ELR (cell line): ENCODE data around the gene TAF12.
A peak's percentile ranks its signal among the peaks of the same experiment; 100 is the strongest.
"Not testable (repeated sequence)": the region's sequence is repeated elsewhere in the genome, so short reads cannot be mapped to it uniquely, and the experiment has no call there.

Experiments
- DNase-seq: peaks from one replicate; pipeline ENCODE4 v3.0.0-alpha.2; 2015; ENCODE audit warnings: low read depth

TAF12 gene, protein sequence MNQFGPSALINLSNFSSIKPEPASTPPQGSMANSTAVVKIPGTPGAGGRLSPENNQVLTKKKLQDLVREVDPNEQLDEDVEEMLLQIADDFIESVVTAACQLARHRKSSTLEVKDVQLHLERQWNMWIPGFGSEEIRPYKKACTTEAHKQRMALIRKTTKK

DNA sequence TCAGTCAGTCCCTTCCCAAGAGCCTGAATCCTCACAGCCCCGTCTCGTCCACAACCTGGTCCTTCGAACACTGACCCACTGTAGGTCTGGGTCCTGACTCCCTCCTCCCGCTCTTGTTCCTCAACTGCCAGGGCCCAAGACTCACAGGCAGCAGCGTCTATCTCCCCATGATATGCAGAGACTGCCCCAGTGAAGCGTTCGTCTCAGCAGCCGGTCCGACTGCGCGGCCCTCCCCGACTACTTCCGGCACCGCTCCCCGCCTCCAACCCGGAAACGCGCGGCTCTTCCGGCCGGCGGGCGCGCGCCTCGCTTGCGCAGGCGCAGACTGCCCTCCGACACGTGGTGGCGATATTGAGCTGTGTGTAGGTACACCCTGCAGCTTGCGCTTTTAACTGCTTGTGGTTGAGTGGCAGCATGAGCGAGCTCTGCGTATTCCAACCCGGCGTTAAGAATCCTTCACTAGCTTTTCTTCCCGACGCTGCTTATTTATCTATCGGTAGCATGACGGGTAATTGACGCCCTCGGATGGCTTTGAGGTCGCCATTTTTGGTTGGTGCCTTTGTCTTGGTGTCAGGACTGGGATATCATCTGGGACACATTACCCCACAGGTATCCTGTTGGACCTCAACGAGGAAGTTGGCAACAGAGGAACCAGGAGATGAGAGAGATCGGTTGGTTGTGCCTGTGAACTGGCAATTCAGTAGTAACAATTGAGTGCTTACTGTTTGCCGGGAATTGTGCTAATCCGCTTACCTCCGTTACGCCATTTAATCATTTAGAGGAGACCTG lies at the start of gene TAF12:
Gene TAF12, minus strand, starts transcription at position 221 of the 789 bp plus-strand sequence. CDS start 20,986 bp downstream, outside the sequence.
- DNase-seq, result peak; percentile 94

DNA sequence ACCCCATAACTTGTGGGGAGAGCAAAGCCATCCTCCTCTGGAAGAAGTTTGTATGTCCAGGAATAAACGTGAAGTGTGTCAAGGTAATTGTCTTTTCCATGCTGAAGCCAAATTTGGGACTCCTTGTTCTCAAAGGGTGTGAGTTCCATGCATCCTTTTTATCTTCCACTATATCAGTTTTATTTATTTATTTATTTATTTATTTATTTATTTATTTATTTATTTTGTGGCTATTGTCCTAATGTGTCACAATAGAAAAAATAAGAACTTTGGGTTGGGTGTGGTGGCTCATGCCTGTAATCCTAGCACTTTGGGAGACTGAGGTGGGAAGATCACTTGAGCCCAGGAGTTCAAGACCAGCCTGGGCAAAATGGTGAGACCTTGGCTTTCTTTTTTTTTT lies 48.8 kb upstream of the TAF12 start:
- not testable (repeated sequence) for DNase-seq

DNA sequence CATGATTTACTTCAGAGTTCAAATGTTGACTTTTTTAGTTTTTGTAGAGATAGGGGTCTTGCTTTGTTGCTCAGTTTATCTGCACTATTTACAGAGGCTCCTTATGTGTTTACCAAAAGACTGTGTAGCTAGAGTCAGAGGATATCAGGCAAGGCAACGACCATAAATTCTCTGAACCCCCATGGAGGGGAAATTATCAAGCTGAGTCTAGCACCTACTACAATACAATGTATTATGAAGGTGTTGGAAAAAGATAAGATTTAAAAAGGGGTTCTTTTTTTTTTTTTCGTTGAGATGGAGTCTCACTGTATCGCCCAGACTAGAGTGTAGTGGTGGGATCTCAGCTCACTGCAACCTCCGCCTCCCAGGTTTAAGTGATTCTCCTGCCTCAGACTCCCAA lies 42.1 kb upstream of the TAF12 start:
- DNase-seq, result no peak

DNA sequence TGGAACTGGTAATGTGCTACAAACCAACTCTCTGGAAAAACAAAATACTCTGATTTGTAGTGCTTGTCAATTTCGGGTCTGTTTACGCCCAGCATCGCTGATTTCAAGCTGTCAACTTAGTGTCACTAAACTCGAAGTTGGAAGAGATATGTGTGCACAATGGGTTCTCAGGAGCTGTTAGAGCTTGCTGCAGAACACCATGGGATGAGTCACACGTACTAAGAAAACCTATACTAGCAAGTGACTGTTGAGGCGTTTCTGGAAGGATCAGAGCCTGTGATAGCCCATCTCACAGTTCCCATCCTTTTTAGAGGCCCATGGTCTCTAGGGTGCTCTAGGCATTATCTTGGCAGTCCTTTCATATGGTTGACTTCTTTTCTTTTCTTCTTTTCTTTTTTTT lies 40.0 kb upstream of the TAF12 start:
- peak; percentile 7 for DNase-seq

DNA sequence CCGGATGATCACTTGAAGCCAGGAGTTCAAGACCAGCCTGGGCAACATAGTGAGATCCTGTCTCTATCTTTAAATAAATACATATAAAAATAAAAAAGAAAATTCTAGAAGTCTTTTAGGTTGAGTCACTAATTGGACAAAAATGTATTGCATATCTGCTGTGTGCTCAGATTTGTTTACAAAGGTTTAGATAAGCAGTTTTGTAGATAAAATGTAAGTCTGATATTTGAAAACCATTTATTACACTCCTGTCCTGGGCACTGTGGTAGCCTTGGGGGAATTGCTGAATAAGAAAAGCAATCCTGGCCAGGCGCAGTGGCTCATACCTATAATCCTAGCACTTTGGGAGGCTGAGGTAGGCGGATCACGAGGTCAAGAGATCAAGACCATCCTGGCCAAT lies 37.3 kb upstream of the TAF12 start:
- no peak for DNase-seq

DNA sequence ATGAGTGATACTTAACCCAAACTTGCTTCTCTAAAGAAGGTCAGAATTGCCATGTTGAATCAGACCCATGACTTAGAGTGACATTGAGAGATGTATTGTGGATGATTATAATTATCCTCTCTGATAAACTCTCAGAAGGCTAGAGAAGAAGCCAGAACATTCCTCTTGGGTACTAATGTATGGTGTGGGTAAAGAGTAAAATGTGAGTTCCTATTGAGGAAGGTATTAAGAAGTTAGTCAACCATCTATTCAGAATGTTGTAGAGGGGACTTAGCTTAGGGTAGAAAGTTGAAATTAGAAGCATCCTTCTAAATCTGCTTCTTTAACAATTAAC lies 33.0 kb upstream of the TAF12 start:
- no peak for DNase-seq

DNA sequence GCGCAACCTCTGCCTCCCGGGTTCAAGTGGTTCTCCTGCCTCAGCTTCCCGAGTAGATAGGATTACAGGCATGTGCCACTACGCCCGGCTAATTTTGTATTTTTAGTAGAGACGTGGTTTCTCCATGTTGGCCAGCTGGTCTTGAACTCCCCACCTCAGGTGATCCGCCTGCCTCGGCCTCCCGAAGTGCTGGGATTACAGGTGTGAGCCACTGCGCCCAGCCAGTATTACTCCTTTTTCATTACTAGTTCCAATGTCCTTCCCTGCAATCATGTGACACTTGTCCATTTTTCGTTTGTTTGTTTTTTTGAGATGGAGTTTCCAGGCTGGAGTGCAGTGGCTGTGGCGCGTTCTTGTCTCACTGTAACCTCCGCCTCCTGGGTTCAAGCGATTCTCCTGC lies 30.1 kb upstream of the TAF12 start:
- not testable (repeated sequence) for DNase-seq

DNA sequence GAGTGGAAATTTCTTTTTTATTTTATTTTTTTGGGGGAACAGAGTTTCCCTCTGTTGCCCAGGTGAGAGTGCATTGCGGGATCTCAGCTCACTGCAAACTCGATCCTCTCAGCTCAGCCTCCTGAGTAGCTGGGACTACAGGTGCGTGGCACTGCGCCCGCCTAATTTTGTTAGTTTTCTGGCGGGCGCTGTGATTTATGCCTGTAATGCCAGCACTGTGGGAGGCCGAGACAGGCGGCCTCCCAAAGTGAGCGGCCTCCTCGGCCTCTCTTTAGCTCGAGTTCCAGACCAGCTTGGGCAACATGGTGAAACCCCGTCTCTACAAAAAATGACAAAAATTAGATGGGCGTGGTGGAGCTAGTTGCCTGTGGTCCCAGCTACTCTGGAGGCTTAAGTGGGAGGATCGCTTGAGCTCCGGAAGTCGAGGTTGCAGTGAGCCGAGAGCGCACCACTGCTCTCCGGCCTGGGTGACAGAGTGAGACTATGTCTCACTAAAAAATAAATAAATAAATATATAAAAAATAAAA lies 28.4 kb upstream of the TAF12 start:
- DNase-seq, result no peak

DNA sequence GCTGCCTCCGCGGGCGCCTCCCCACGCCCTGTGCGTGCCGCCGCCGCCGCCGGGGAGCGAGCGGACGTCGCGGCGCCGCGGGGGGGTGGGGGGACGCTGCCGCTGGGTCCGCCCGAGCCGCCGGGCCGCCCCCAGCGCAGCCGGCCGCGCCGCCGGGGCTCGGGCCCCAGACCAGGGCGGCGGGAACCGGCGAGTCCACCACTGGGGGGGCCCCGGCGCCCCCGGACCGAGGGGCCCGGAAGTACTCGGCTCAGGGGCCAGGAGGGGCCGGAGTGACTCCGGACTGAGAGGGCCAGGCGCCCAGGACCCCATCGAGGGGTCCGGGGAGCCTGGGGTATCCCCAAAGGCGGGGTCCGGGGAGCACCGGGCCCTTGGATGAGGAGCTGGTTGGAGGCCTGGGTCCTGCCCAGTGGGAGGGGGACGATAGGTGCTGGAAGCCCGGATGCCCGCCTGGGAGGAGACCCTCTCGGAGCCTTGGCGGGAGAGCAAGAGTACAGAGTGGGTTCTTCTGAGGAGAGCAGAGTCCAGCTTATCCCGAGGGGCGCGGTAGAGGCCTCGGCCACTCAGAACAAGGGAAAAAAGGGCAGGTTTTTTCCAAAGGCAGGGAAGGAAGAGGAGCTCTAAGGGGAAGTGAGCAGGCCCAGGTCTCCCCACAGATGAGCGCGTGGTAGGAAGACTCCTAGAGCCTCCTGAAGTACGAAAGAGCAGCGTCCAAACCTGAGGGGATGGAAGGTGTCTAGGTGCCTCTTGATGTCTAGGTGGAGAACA lies 26.3 kb upstream of the TAF12 start:
- DNase-seq, result peak; percentile 71

DNA sequence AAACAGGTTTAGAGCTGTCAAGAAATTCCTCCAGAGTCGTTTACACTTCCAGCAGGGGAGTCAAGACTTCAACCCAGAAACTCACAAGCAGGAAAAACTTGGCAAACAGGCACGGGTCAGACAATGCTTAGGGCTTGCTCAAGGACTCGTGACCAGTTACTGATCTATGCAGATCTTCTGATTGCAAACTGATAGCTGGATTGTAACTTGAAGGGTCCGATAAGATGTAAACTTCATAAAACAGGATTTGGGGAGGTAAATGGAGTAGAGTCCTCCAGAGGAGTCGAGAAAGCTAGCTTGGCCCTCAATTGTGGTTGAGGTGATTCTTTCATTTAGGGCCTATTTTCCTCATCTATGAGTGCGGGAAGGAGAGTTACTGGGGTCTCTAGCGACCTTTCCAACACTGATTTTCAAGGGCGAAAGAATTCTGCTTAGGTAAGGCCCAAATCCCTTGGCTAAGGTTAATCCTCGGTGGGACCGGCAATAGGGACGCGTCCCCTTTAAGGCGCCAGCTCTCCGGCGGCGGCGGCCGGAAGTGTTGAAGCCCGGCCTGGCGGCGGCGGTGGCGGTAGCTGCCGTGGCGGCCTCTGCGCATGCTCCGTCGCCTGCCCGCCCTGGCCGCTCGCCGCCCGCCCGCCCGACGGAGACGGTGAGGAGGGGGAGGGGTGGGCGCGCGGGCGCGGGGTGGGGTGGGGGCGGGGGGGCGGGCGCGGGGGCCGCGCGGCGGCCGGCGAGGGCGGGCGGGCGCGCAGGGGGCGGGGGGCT lies 25.5 kb upstream of the TAF12 start, which contains the start of gene GMEB1:
Gene GMEB1, plus strand, starts transcription at position 594 of the 765 bp plus-strand sequence. CDS start 14,829 bp downstream, outside the sequence.
- peak; percentile 87 for DNase-seq

DNA sequence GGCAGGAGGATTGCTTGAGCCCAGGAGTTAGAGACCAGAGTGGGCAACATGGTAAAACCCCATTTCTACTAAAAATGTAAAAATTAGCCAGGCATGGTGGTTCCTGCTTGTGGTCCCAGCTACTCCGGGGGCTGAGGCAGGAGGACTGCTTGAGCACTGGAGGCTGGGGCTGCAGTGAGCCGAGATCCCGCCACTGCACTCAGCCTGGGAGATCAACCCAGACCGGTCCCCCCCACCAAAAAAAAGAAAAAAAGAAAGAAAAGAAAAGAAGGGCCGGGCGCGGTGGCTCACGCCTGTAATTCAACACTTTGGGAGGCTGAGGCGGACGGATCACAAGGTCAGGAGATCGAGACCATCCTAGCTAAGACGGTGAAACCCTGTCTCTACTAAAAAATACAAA lies 23.9 kb upstream of the TAF12 start:
- DNase-seq, result no peak

DNA sequence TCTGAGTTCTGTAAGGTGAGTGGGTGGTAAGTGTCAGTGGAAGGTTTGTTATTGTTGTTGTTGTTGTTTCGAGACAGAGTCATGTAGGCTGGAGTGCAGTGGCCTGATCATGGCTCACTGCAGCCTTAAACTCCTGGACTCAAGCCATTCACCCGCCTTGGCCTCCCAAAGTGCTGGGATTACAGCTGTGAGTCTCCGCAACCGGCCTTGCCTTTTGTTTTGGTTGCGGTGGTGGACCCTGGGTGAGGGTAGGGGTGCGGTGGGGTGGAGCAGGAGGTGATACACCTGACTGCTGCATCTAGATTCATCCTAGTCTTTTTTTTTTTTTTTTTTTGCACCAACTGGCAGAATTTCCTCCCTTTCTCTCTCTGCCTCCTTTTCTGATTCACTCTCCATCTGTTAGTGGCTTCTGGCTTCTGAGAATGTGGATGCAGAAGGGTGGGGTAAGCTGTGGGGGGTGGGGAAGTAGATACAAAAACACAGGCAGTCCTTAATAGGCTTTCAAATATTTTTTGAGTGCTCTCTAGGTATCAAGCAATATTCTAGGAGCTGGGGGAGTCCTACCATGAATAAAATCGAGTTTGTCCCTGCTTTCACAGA lies 21.1 kb upstream of the TAF12 start:
- DNase-seq, result no peak

DNA sequence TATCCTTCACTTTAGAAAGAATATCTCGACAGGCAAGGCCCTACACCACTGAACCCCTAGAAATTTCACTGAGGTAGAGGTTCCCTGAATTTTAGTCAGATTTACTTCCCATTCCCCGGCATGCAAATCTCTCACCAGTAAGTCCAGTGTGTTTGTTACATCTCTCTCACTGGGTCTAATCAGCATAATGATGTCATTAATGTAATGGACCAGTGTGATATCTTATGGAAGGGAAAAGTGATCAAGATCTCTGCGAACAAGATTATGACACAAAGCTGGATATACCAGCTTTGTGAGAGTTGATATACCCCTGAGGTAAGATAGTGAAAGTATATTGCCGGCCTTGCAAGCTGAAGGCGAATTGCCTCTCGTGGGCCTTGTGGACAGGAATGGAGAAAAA lies 13.5 kb upstream of the TAF12 start:
- DNase-seq, result no peak

DNA sequence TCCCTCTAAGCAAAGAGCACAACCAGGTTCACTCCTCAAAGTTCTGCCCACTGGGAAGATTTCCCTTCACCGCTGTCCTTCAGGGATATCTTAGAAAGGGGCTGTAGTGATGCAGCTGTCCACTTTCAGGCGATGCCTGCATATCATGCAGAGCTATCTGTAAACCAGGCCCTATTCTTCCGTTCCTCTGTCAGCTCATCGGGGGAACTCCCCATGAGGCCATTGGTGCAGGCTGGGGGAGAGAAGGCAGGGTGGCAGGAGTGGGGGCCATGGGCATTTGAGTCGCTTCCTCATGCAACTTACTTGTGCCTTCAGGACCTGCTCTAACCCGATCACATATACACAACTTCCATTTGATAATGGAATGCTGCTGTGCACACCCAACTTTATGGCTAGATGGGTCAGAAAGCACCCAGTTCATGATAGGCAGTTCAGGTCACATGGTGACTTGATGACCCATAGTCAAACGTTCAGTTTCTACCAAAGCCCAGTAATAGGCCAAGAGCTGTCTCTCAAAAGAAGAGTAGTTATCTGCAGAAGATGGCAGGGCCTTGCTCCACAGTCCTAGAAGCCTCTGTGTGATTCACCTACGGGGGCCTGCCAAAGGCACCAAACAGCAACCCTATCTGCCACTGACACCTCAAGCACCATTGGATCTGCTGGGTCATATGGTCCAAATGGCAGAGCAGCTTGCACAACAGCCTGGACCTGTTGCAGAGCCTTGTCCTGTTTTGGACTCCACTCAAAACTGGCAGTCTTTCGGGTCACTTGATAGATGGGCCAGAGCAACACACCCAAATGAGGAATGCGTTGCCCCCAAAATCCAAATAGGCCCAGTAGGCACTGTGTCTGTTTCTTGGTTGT lies 12.8 kb upstream of the TAF12 start:
- not testable (repeated sequence) for DNase-seq

DNA sequence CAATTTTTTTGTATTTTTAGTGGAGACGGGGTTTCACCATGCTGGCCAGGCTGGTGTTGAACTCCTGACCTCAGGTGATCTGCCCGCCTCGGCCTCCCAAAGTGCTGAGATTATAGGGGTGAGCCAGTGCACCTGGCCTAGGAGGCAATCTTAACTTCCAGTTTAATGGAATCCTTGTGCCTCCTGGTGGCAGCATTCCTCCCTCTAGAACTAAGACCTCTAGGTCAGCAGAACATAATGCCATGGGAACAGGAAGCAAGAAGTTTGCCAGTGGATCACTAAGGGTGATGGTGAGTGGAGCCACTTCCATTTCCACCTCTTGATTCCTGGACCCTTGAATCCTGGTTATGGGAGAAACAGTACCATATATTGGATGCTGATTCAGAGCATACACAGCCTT lies 11.0 kb upstream of the TAF12 start:
- DNase-seq, result peak; percentile 62

DNA sequence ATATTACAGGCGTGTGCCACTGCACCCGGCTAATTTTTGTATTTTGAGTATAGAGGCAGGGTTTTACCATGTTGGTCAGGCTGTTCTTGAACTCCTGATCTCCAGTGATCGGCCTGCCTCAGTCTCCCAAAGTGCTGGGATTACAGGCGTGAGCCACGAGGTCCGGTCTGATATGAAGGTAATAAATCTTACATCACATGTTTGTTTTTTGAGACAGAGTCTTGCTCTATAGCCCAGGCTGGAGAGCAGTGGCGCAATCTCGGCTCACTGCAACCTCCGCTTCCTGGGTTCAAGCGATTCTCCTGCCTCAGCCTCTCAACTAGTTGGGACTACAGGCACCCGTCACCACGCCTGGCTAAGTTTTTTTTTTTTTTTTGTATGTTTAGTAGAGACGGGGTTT lies 10.2 kb upstream of the TAF12 start:
- DNase-seq, result not testable (repeated sequence)

DNA sequence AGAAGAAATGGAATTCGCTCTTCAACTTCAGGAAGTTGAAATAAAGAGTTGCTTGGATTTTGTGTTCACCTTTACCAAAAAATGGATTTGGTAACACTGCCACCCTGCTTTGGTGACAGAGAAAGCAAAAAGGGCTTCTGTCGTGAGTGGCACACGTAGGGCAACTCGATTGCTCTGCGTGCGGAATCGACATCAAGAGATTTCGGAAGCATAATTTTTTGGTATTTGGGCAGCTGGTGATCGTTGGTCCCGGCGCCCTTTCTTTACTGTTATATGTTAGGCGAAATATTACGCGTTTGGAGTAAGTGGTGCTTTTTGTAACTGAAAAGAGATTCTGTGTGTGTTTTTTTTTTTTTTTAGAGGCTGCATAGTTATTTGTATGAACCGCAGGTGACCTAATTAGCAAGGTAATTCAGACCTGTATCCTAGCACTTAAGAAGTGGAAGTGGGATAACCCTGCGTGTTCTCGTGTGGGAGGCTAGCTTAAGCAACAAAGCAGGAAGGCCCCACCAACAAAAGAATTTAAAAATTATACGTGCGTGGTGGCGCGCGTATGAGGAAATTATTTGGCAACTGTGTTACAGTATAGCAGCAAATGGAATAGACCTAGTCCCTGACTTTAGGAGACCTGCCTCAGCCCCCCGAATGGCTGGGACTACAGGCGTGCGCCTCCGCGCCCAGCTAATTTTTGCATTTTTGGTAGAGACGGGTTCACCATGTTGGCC lies 5.8 kb upstream of the TAF12 start, which contains the start of gene RNU11:
Gene RNU11, plus strand, starts transcription at position 127 of the 725 bp plus-strand sequence.
- peak; percentile 100 for DNase-seq

DNA sequence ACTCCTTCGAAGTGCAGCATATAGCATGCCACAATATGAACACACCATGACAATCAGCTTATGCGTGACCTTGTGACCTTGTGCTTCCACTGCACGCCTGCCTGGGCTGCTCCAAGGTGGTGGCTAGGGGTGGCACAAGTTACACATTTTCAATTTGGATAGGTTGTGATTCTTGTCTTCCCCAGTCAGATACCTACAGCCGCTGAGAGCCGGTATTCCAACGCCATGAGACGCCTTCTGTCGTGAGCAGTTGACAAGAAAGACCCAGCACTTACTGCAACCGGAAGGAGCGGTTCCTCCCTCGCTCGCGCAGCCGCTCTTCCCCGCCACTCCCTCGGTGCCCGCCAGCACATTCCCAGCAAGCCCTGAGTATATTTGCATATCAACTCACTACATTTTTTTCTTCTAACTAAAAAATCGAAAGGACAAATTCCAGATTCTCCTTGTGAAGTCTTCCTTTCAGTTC lies 5.2 kb upstream of the TAF12 start:
- DNase-seq, result peak; percentile 91

DNA sequence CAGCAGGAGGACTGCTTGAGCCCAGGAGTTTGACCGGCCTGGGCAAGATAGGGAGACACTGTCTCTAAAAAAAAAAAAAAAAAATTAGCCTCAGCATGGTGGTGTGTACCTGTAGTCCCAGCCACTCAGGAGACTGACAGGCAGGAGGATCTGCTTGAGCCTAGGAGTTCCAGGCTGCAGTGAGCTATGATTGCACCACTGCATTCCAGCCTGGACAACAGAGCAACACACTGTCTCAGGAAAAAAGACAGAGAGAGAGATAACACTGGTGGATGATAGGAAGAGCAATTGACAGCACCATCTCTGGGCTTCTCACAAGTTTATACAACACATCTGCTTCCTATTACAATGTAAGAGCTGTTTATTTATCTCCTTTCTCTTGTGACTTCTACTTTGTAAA lies 3.2 kb upstream of the TAF12 start:
- no peak for DNase-seq

DNA sequence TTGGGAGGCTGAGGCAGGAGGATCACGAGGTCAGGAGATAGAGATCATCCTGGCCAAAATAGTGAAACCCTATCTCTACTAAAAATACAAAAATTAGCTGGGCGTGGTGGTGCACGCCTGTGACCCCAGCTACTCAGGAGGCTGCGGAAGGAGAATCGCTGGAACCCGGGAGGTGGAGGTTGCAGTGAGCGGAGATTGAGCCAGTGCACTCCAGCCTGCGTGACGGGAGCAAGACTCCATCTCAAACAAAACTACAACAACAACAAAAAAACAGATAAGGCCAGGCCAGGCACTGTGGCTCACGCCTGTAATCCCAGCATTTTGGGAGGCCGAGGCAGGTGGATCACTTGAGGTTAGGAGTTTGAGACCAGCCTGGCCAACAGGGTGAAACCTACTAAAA lies 2.5 kb upstream of the TAF12 start:
- not testable (repeated sequence) for DNase-seq
